Ascending aorta (tissue), 2 donors: ENCODE measurements around the gene BLOC1S5. TPM values are rescaled to one million over a fixed set of nuclear protein-coding genes. Genes with fewer than 3 reads are reported as not detected.

Experiments used
- DNase-seq, 2 donors: peaks; one replicate each; pipeline ENCODE4 v3.0.0-alpha.2; 2019; ENCODE audit warnings: low spot score in 2 of 2
- H3K27ac ChIP-seq, 2 donors: fragments of 200-600 bp; sonication (generic); one replicate each; pipeline ENCODE4 v1.5.1; 2016 to 2017; ENCODE audit warnings: mild to moderate bottlenecking in 1 of 2
- H3K27me3 ChIP-seq: fragments of 200-600 bp; sonication (generic); one replicate; pipeline ENCODE4 v1.5.1; 2017
- H3K36me3 ChIP-seq, 2 donors: fragments of 200-600 bp; sonication (generic); one replicate each; pipeline ENCODE4 v1.5.1; 2016
- H3K4me1 ChIP-seq, 2 donors: fragments of 200-600 bp; sonication (generic); one replicate each; pipeline ENCODE4 v1.5.1; 2016 to 2017; ENCODE audit warnings: mild to moderate bottlenecking in 1 of 2
- H3K4me3 ChIP-seq, 2 donors: fragments of 200-600 bp; sonication (generic); one replicate each; pipeline ENCODE4 v1.5.1; 2016 to 2017; ENCODE audit warnings: mild to moderate bottlenecking in 1 of 2
- H3K9me3 ChIP-seq, 2 donors: fragments of 200-600 bp; sonication (generic); one replicate each; pipeline ENCODE4 v1.5.1; 2016
- CTCF ChIP-seq, 3 experiments: fragments of 200-600 bp in 2 of 3; fragments of 450-650 bp in 1 of 3; sonication (generic) in 2 of 3; IDR thresholded peaks; one replicate each; pipeline ENCODE4 v1.5.1; 2016 to 2019; ENCODE audit warnings: antibody characterized with exemption in 3 of 3, mild to moderate bottlenecking in 1 of 3, moderate library complexity in 1 of 3
- intact Hi-C: fragments of 100-400 bp; cut with DNase I; formaldehyde crosslinking; loops from one replicate; pipeline ENCODE4 v1.15.1; 2023
- total RNA-seq: library from RNA; depleted of rRNA; stranded (reverse); fragments of >200 nt; gene quantifications from one replicate; pipeline ENCODE4 v1.1.0, GENCODE V29; 2016

BLOC1S5 gene
- total RNA-seq, 1 donor from 2014 or later: 13.3 TPM

- intact Hi-C loops: no loop called here
- DNase-seq: no peak
- Histone ChIP-seq H3K27me3 (no peaks in the 10 kb centered on the region), H3K4me3 (no peak overlapping the region), H3K9me3 (peaks cover 0 to 4% of the 10 kb centered on the region in 2 donors), H3K27ac (no peak overlapping the region), H3K36me3 (no peaks in the 10 kb centered on the region), H3K4me1 (no peaks in the 10 kb centered on the region)
- no peak for TF ChIP-seq CTCF (IDR thresholded peaks at IDR 0.05)
Observed at GRCh38 chr6:8029243-8029870, 34.8 kb downstream of the BLOC1S5 start.

DNA sequence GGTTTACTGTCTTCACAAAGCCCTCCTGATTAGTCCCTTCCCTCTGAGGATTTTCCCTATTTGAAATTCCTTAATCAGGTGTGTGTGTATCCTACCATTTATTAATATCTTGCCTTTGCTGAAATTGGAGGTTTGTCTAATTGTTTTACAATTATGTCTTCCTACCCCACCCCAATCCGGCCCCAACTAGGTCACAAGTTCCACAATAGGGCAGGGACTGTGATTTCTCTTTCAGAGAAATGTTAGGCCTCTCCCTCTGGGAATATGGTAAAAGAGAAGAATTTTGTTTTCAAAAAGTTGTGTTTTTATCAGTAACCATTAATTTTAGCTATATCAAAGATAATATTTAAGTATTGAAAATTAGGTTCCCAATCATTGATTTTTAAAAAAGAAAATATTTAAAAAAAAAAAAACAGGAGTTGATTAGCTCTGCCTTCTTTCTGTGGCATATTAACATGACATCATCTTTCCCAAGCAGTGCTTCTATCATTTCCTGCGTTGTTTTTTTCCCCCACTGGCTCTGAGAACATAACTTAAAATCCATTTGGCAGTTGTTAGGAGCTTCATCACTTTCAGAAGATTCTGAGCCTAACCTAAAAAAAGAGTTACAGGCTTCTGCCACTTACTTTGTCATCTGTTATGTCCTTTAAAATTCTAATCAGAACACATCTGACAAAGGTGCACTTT lies 36.1 kb downstream of the BLOC1S5 start:
- Histone ChIP-seq H3K27ac (no peak overlapping the region), H3K36me3 (no peaks in the 10 kb centered on the region), H3K4me1 (no peaks in the 10 kb centered on the region), H3K27me3 (no peaks in the 10 kb centered on the region), H3K9me3 (peaks cover 0 to 4% of the 10 kb centered on the region in 2 donors), H3K4me3 (no peak overlapping the region)
- TF ChIP-seq CTCF (IDR thresholded peaks at IDR 0.05): no peak
- DNase-seq: no peak
- intact Hi-C loops: no loop called here

DNA sequence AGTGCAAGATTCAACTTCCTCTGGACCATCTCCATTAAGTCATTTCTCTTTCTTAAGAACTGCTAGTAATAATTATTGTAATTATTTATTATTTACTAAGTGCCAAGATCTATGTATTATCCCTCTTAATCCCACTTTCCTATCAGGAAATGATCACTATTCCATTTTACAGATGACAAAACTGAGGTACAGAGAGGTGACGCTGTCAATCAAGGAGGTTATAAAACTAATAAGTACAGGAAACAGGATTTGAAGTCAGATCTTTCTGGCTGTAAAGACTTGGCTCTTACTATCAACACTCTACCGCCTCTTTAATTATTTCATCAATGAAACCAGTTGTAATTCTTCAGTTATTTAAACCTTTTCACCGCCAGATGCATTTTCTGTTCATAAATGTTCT lies 37.4 kb downstream of the BLOC1S5 start:
- intact Hi-C loops: no loop called here
- no peak overlapping the region for H3K27ac ChIP-seq
- H3K4me1 ChIP-seq: no peaks in the 10 kb centered on the region
- H3K36me3 ChIP-seq: no peaks in the 10 kb centered on the region
- no peaks in the 10 kb centered on the region for H3K27me3 ChIP-seq
- no peak overlapping the region for H3K4me3 ChIP-seq
- DNase-seq: no peak
- H3K9me3 ChIP-seq: peaks cover 0 to 4% of the 10 kb centered on the region in 2 donors
- TF ChIP-seq CTCF (IDR thresholded peaks at IDR 0.05): no peak

DNA sequence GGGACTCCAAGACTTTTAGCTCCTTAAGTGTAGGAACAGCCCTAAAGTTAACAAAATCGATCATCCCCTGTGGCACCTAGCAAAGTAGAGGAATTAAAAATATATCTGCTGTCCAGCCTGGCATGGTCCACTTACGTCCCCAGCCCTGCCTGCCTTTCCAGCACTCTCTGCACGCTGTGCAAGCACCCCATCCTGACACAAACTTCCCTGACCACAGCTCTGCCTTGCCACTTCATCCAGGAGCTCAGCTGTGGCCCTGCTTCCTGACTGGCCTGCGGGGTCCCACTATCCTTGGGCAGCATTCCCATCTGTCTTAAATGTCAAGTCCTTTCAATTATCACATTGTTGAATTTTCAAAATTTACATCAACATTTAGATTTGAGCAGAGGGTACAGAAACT lies 39.0 kb downstream of the BLOC1S5 start:
- no peak for TF ChIP-seq CTCF (IDR thresholded peaks at IDR 0.05)
- intact Hi-C loops: no loop called here
- no peak for DNase-seq
- H3K27ac ChIP-seq: no peak overlapping the region
- no peaks in the 10 kb centered on the region for H3K4me1 ChIP-seq
- H3K36me3 ChIP-seq: no peaks in the 10 kb centered on the region
- no peaks in the 10 kb centered on the region for H3K9me3 ChIP-seq
- H3K4me3 ChIP-seq: no peak overlapping the region
- no peaks in the 10 kb centered on the region for H3K27me3 ChIP-seq

- no peaks in the 10 kb centered on the region for H3K4me1 ChIP-seq
- H3K27me3 ChIP-seq: no peaks in the 10 kb centered on the region
- TF ChIP-seq CTCF (IDR thresholded peaks at IDR 0.05): no peak
- DNase-seq: no peak
- intact Hi-C loops: no loop called here
- no peaks in the 10 kb centered on the region for H3K9me3 ChIP-seq
- no peak overlapping the region for H3K4me3 ChIP-seq
- H3K36me3 ChIP-seq: no peaks in the 10 kb centered on the region
- no peak overlapping the region for H3K27ac ChIP-seq
Observed at GRCh38 chr6:8023638-8024037, 40.6 kb downstream of the BLOC1S5 start.
